GM23338 (cell line): ENCODE measurements around the gene UBAC2. TPM values are rescaled to one million over a fixed set of nuclear protein-coding genes. Genes with fewer than 3 reads are reported as not detected.

Source experiments
- ATAC-seq: fragments of 200-7000 bp; cut with Tn5 transposase; 3 replicates; pipeline ENCODE4 v1.9.1; 2020
- DNase-seq: peaks from one replicate; pipeline ENCODE4 v3.0.0-alpha.2; 2015; ENCODE audit warnings: low spot score
- H2AFZ ChIP-seq: fragments of 200-600 bp; sonication (generic); 2 replicates; pipeline ENCODE4 v1.8.0; 2016; ENCODE audit warnings: antibody characterized with exemption, mild to moderate bottlenecking, moderate library complexity
- H3F3A ChIP-seq: fragments of 200-600 bp; sonication (generic); replicated peaks from 2 replicates; pipeline ENCODE4 v1.8.0; 2017; ENCODE audit warnings: antibody characterized with exemption, mixed run types, low read depth
- H3K27ac ChIP-seq: fragments of 200-600 bp; sonication (generic); 2 replicates; pipeline ENCODE4 v1.6.1; 2016; ENCODE audit warnings: low read depth
- H3K27me3 ChIP-seq: fragments of 200-600 bp; sonication (generic); 2 replicates; pipeline ENCODE4 v1.8.0; 2016; ENCODE audit warnings: mild to moderate bottlenecking, mixed run types, moderate library complexity; ENCODE audit not compliant: insufficient read depth
- H3K36me3 ChIP-seq: fragments of 200-600 bp; sonication (generic); 2 replicates; pipeline ENCODE4 v1.8.0; 2016; ENCODE audit warnings: mild to moderate bottlenecking; ENCODE audit not compliant: insufficient read depth
- H3K4me1 ChIP-seq: fragments of 200-600 bp; sonication (generic); 2 replicates; pipeline ENCODE4 v1.8.0; 2016; ENCODE audit warnings: mild to moderate bottlenecking, moderate library complexity; ENCODE audit not compliant: insufficient read depth
- H3K4me2 ChIP-seq: fragments of 200-600 bp; sonication (generic); 2 replicates; pipeline ENCODE4 v1.7.1; 2017; ENCODE audit warnings: mixed run types
- H3K4me3 ChIP-seq: fragments of 200-600 bp; sonication (generic); 2 replicates; pipeline ENCODE4 v1.6.1; 2016; ENCODE audit warnings: mixed run types
- H3K79me2 ChIP-seq: fragments of 200-600 bp; sonication (generic); replicated peaks from 2 replicates; pipeline ENCODE4 v1.8.0; 2017; ENCODE audit warnings: mild to moderate bottlenecking; ENCODE audit not compliant: insufficient read depth
- H3K9me2 ChIP-seq: fragments of 200-600 bp; sonication (generic); 2 replicates; pipeline ENCODE4 v1.8.0; 2017; ENCODE audit not compliant: insufficient read depth
- H4K20me1 ChIP-seq: fragments of 200-600 bp; sonication (generic); replicated peaks from 2 replicates; pipeline ENCODE4 v1.8.0; 2017; ENCODE audit warnings: mild to moderate bottlenecking; ENCODE audit not compliant: insufficient read depth
- H3K27ac Mint-ChIP-seq: 2 replicates; pipeline ENCODE4 v1.8.0; 2020; ENCODE audit warnings: inconsistent platforms, mild to moderate bottlenecking, moderate library complexity, mixed read lengths
- H3K27me3 Mint-ChIP-seq: 3 replicates; pipeline ENCODE4 v1.8.0; 2022; ENCODE audit warnings: low read depth, mild to moderate bottlenecking, moderate library complexity, mixed read lengths, inconsistent platforms; ENCODE audit not compliant: insufficient read depth, poor library complexity
- H3K36me3 Mint-ChIP-seq: 3 replicates; pipeline ENCODE4 v1.8.0; 2021; ENCODE audit warnings: low read depth, mild to moderate bottlenecking, inconsistent platforms, moderate library complexity, mixed read lengths
- H3K4me1 Mint-ChIP-seq: 3 replicates; pipeline ENCODE4 v1.8.0; 2020; ENCODE audit warnings: mild to moderate bottlenecking, inconsistent platforms, mixed read lengths
- H3K4me3 Mint-ChIP-seq: 3 replicates; pipeline ENCODE4 v1.8.0; 2021; ENCODE audit warnings: moderate library complexity, mild to moderate bottlenecking, inconsistent platforms, mixed read lengths
- H3K9me3 Mint-ChIP-seq: 3 replicates; pipeline ENCODE4 v1.8.0; 2020; ENCODE audit warnings: moderate library complexity, mild to moderate bottlenecking, inconsistent platforms, mixed read lengths
- CREB1 ChIP-seq: fragments of 250-450 bp; sonication (Bioruptor Pico); IDR thresholded peaks from 2 replicates; pipeline ENCODE4 v1.5.0; 2020; ENCODE audit warnings: low read depth, mild to moderate bottlenecking, moderate library complexity
- CTCF ChIP-seq, 2 experiments: fragments of 200-600 bp in 1 of 2; sonication (generic) in 1 of 2; conservative IDR thresholded peaks; 2 replicates each; pipeline versions ENCODE4 v1.5.1 to v1.6.1; 2016 to 2017; ENCODE audit warnings: antibody characterized with exemption in 2 of 2, low read depth in 2 of 2, mild to moderate bottlenecking in 2 of 2, moderate library complexity in 1 of 2
- ETS1 ChIP-seq: IDR thresholded peaks from 2 replicates; pipeline ENCODE4 v1.6.1; 2016; ENCODE audit warnings: antibody characterized with exemption
- EZH2 ChIP-seq: fragments of 200-600 bp; sonication (generic); IDR thresholded peaks from one replicate; pipeline ENCODE4 v1.8.0; 2017; ENCODE audit warnings: antibody characterized with exemption, mild to moderate bottlenecking, low read depth; ENCODE audit not compliant: unreplicated experiment
- EZH2phosphoT487 ChIP-seq: fragments of 200-600 bp; sonication (generic); IDR thresholded peaks from one replicate; pipeline ENCODE4 v1.8.1; 2018; ENCODE audit warnings: antibody characterized with exemption; ENCODE audit not compliant: unreplicated experiment
- NANOG ChIP-seq: IDR thresholded peaks from 2 replicates; pipeline ENCODE4 v1.6.1; 2016; ENCODE audit warnings: antibody characterized with exemption, borderline replicate concordance
- REST ChIP-seq: IDR thresholded peaks from one replicate; pipeline ENCODE4 v1.6.1; 2018; ENCODE audit warnings: antibody characterized with exemption; ENCODE audit not compliant: unreplicated experiment
- STAT1 ChIP-seq: IDR thresholded peaks from one replicate; pipeline ENCODE4 v1.6.1; 2016; ENCODE audit warnings: antibody characterized with exemption; ENCODE audit not compliant: unreplicated experiment
- ZNF114 ChIP-seq: fragments of 250-450 bp; sonication (Bioruptor Pico); IDR thresholded peaks from 2 replicates; pipeline ENCODE4 v1.5.0; 2020; ENCODE audit warnings: mild to moderate bottlenecking, moderate library complexity
- ZNF331 ChIP-seq: fragments of 250-450 bp; sonication (Bioruptor Pico); IDR thresholded peaks from 2 replicates; pipeline ENCODE4 v1.5.0; 2020; ENCODE audit warnings: low read depth, mild to moderate bottlenecking, moderate library complexity
- polyA plus RNA-seq: library from polyadenylated mRNA; unstranded; fragments of >200 nt; fragmentation: Nextera tagmentation; extraction: Ambion mirVana; gene quantifications from 2 replicates; pipeline ENCODE4 v1.2.1, GENCODE V29; 2016
- total RNA-seq: library from RNA; depleted of rRNA; stranded (reverse); fragments of >200 nt; shearing (Covaris generic); gene quantifications from 2 replicates; pipeline ENCODE4 v1.2.3, GENCODE V29; 2014

The UBAC2 gene
- total and polyA plus RNA-seq, 2 experiments from 2014 or later: 37.9 to 76.9 TPM

GRCh38 chr13:99191336-99191899 lies 9.2 kb upstream of the UBAC2 start:
- no peak overlapping the region for H3K27ac Mint-ChIP-seq
- Histone ChIP-seq H3K9me2 (no peaks in the 10 kb centered on the region), H3K27ac (no peak overlapping the region), H3K4me2 (no peak overlapping the region), H2AFZ (no peak overlapping the region), H3K36me3 (no peaks in the 10 kb centered on the region), H3F3A (no peaks in the 10 kb centered on the region), H4K20me1 (no peaks in the 10 kb centered on the region; the same call in 1 of the 2 replicates), H3K27me3 (peaks cover 14% of the 10 kb centered on the region), H3K4me3 (no peak overlapping the region), H3K79me2 (no peaks in the 10 kb centered on the region), H3K4me1 (no peaks in the 10 kb centered on the region)
- ATAC-seq: no peak
- no peak for DNase-seq
- H3K9me3 Mint-ChIP-seq: no peaks in the 10 kb centered on the region
- no peaks in the 10 kb centered on the region; the same call in 2 of the 3 replicates for H3K36me3 Mint-ChIP-seq
- H3K4me3 Mint-ChIP-seq: no peak overlapping the region
- H3K4me1 Mint-ChIP-seq: no peaks in the 10 kb centered on the region
- peaks cover 11% of the 10 kb centered on the region for H3K27me3 Mint-ChIP-seq
- TF ChIP-seq ZNF114 (no peak), ZNF331 (CRISPR knock-in tag) (no peak), NANOG (no peak), CTCF (conservative IDR thresholded peaks at IDR 0.05; ENCODE audit: low read depth in 2 of 2) (no peak), REST (no peak), EZH2 (no peak), EZH2phosphoT487 (no peak), ETS1 (no peak)

GRCh38 chr13:99191900-99192399 lies 8.7 kb upstream of the UBAC2 start:
- H3K27me3 Mint-ChIP-seq: peaks cover 8% of the 10 kb centered on the region
- no peak overlapping the region for H2AFZ ChIP-seq
- H3K36me3 ChIP-seq: no peaks in the 10 kb centered on the region
- no peaks in the 10 kb centered on the region for H3K4me1 ChIP-seq
- H3K27ac Mint-ChIP-seq: no peak overlapping the region
- H3K4me1 Mint-ChIP-seq: peaks cover 2% of the 10 kb centered on the region; the same call in 2 of the 3 replicates
- H3K27ac ChIP-seq: no peak overlapping the region
- no peaks in the 10 kb centered on the region for H3K79me2 ChIP-seq
- H3K4me2 ChIP-seq: no peak overlapping the region
- no peak overlapping the region for H3K4me3 ChIP-seq
- no peaks in the 10 kb centered on the region for H3F3A ChIP-seq
- no peaks in the 10 kb centered on the region; the same call in 1 of the 2 replicates for H4K20me1 ChIP-seq
- no peaks in the 10 kb centered on the region; the same call in 2 of the 3 replicates for H3K36me3 Mint-ChIP-seq
- ATAC-seq (no peak), DNase-seq (no peak)
- peaks cover 9% of the 10 kb centered on the region for H3K27me3 ChIP-seq
- H3K9me3 Mint-ChIP-seq: no peaks in the 10 kb centered on the region
- no peak overlapping the region for H3K4me3 Mint-ChIP-seq
- no peaks in the 10 kb centered on the region for H3K9me2 ChIP-seq
- no peak for TF ChIP-seq EZH2phosphoT487
- no peak for TF ChIP-seq STAT1
- no peak for TF ChIP-seq CREB1 (CRISPR knock-in tag)
